Liver (tissue), 9 donors: ENCODE results near the gene ERBB4. TPM values are rescaled to one million over a fixed set of nuclear protein-coding genes. Genes with fewer than 3 reads are reported as not detected.

Experiments
- DNase-seq: peaks from one replicate; pipeline ENCODE4 v3.0.0-alpha.2; 2017; ENCODE audit warnings: low spot score
- H3K27ac ChIP-seq, 2 donors: one replicate each; pipeline ENCODE4 v1.7.0; 2013; ENCODE audit warnings: inconsistent platforms in 2 of 2, low read length in 2 of 2, control low read depth in 1 of 2, low read depth in 1 of 2, mild to moderate bottlenecking in 1 of 2
- H3K27me3 ChIP-seq, 4 donors: one replicate each; pipeline versions ENCODE4 v1.6.1 to v1.7.0; 2013; ENCODE audit warnings: low read length in 3 of 4, inconsistent platforms in 1 of 4, mild to moderate bottlenecking in 1 of 4, moderate library complexity in 1 of 4; ENCODE audit not compliant: control insufficient read depth in 4 of 4, insufficient read depth in 4 of 4
- H3K36me3 ChIP-seq, 4 donors: one replicate each; pipeline versions ENCODE4 v1.6.1 to v1.7.0; 2013; ENCODE audit warnings: low read length in 3 of 4, mild to moderate bottlenecking in 3 of 4, low read depth in 1 of 4, moderate library complexity in 1 of 4; ENCODE audit not compliant: control insufficient read depth in 4 of 4, insufficient read depth in 3 of 4
- H3K4me1 ChIP-seq, 4 donors: one replicate each; pipeline versions ENCODE4 v1.6.1 to v1.7.0; 2013; ENCODE audit warnings: low read length in 3 of 4, mild to moderate bottlenecking in 3 of 4, moderate library complexity in 1 of 4; ENCODE audit not compliant: control insufficient read depth in 4 of 4, insufficient read depth in 4 of 4
- H3K4me3 ChIP-seq, 3 donors: one replicate each; pipeline versions ENCODE4 v1.6.1 to v1.7.0; 2013; ENCODE audit warnings: low read length in 3 of 3, control low read depth in 1 of 3, low read depth in 1 of 3, mild to moderate bottlenecking in 1 of 3
- H3K9ac ChIP-seq, 2 donors: one replicate each; pipeline ENCODE4 v1.7.0; 2013; ENCODE audit warnings: low read length in 2 of 2, mild to moderate bottlenecking in 2 of 2, moderate library complexity in 2 of 2, control low read depth in 1 of 2, low read depth in 1 of 2
- H3K9me3 ChIP-seq, 4 donors: one replicate each; pipeline versions ENCODE4 v1.6.1 to v1.7.0; 2013; ENCODE audit warnings: low read length in 3 of 4; ENCODE audit not compliant: control insufficient read depth in 4 of 4
- EGR1 ChIP-seq, 2 donors: IDR thresholded peaks; 2 replicates each; pipeline ENCODE4 v1.6.1; 2016 to 2018; ENCODE audit warnings: antibody characterized with exemption in 2 of 2, low read depth in 2 of 2
- FOXA1 ChIP-seq: IDR thresholded peaks from 2 replicates; pipeline ENCODE4 v1.6.1; 2016; ENCODE audit warnings: antibody characterized with exemption
- FOXA2 ChIP-seq: IDR thresholded peaks from 2 replicates; pipeline ENCODE4 v1.6.1; 2016; ENCODE audit warnings: antibody characterized with exemption
- GABPA ChIP-seq, 2 donors: IDR thresholded peaks in 1 of 2; conservative IDR thresholded peaks in 1 of 2; 2 replicates each; pipeline ENCODE4 v1.6.1; 2016; ENCODE audit warnings: antibody characterized with exemption in 2 of 2, mild to moderate bottlenecking in 1 of 2, moderate library complexity in 1 of 2
- HNF4A ChIP-seq, 2 donors: conservative IDR thresholded peaks; 2 replicates each; pipeline ENCODE4 v1.6.1; 2016; ENCODE audit warnings: antibody characterized with exemption in 2 of 2, mild to moderate bottlenecking in 2 of 2
- HNF4G ChIP-seq: IDR thresholded peaks from 2 replicates; pipeline ENCODE4 v1.6.1; 2016; ENCODE audit warnings: antibody characterized with exemption
- JUND ChIP-seq, 2 donors: IDR thresholded peaks; 2 replicates each; pipeline ENCODE4 v1.6.1; 2016; ENCODE audit warnings: antibody characterized with exemption in 2 of 2
- NR2F2 ChIP-seq: IDR thresholded peaks from 2 replicates; pipeline ENCODE4 v1.6.1; 2016; ENCODE audit warnings: antibody characterized with exemption
- RAD21 ChIP-seq, 2 donors: IDR thresholded peaks; 2 replicates each; pipeline ENCODE4 v1.6.1; 2016; ENCODE audit warnings: antibody characterized with exemption in 2 of 2, mild to moderate bottlenecking in 2 of 2
- RXRA ChIP-seq, 2 donors: IDR thresholded peaks; 2 replicates each; pipeline ENCODE4 v1.6.1; 2017 to 2018; ENCODE audit warnings: antibody characterized with exemption in 2 of 2, mild to moderate bottlenecking in 1 of 2
- SP1 ChIP-seq: IDR thresholded peaks from 2 replicates; pipeline ENCODE4 v1.6.1; 2018; ENCODE audit warnings: antibody characterized with exemption, mild to moderate bottlenecking
- TAF1 ChIP-seq: conservative IDR thresholded peaks from 2 replicates; pipeline ENCODE4 v1.6.1; 2016; ENCODE audit warnings: antibody characterized with exemption, mild to moderate bottlenecking
- YY1 ChIP-seq: IDR thresholded peaks from 2 replicates; pipeline ENCODE4 v1.6.1; 2016; ENCODE audit warnings: antibody characterized with exemption, mild to moderate bottlenecking
- WGBS: extraction: QIAGEN DNeasy Blood & Tissue Kit; methylation state at CpG from one replicate; pipeline ENCODE4 v1.1.7; 2013; 5-methylcytosine and 5-hydroxymethylcytosine counted together
- polyA plus RNA-seq, 2 donors: library from polyadenylated mRNA; stranded (reverse) in 1 of 2; unstranded in 1 of 2; fragments of 200-250 nt in 1 of 2; fragments of >200 nt in 1 of 2; fragmentation: Nextera tagmentation in 1 of 2; extraction: Ambion mirVana in 1 of 2; gene quantifications; one replicate each; pipeline versions ENCODE4 v1.2.1 to v1.2.3, GENCODE V29; 2013 to 2015
- total RNA-seq, 2 donors: library from RNA; depleted of rRNA; stranded (reverse); fragments of >200 nt; gene quantifications; one replicate each; pipeline ENCODE4 v1.2.3, GENCODE V29; 2014
- TF ChIP-seq, protein P1 (sequence below): fragments of 150-350 bp; IDR thresholded peaks from 2 replicates; pipeline ENCODE4 v1.5.1; 2017; ENCODE audit warnings: improper control_type of control experiment, low read depth, low read length; ENCODE audit not compliant: missing input control
- TF ChIP-seq, protein P2 (sequence below): IDR thresholded peaks from 2 replicates; pipeline ENCODE4 v1.6.1; 2016; ENCODE audit warnings: antibody characterized with exemption, mild to moderate bottlenecking
- TF ChIP-seq, protein P3 (sequence below): IDR thresholded peaks from 2 replicates; pipeline ENCODE4 v1.6.1; 2016; ENCODE audit warnings: antibody characterized with exemption
- TF ChIP-seq, protein P4 (sequence below): IDR thresholded peaks from 2 replicates; pipeline ENCODE4 v1.6.1; 2016; ENCODE audit warnings: antibody characterized with exemption
- donor health status: healthy.
- donor health status: healthy.
- donor health status: healthy.
- donor health status: healthy.
- donor health status: healthy.

ERBB4 gene
- total and polyA plus RNA-seq, 4 donors, result 0.03 to 0.42 TPM; not detected in 2

DNA sequence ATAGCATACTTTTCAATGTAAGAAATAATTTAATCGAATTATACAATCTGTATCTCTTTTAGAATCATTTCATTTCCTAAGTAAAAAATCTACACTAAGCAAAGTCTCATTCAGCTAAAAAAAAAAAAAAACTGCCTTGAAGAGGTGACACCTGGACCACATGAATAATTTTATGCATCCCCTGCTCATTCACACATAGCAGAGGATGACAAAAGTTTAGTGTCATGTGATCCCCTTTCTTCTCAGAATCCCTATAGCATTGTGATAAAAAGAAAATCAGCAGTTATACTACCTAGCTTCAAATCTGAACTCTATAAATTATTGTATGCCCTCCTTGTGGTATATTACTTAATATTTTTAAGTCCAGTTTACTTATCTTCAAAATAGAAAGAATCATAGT lies 603.8 kb downstream of the ERBB4 start:
- WGBS, result 51% methylated on average over 1 of the region's 1 CpG
- H3K4me3 ChIP-seq, result no peak overlapping the region

DNA sequence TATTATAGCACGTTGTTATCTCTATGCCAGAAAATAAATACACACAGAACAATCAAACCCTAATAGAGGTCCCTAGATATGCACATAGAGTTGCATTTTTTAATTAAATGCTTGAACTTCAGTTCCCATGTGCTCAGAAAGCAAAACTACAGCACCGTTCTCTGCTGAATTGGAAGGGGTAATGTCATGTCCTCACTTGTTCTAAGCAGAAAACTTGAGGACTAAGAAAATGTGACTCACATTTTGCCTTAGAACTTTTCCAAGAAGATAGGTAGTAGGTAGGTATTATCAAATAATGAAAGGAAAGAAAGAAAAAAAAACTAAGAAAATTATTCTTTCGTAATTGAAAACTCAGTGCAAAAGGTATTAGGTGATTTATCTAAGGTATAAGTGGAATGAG lies 607.3 kb downstream of the ERBB4 start:
- 41% methylated on average over 3 of the region's 3 CpGs for WGBS
- Histone ChIP-seq H3K9me3 (no peaks in the 10 kb centered on the region), H3K4me1 (peaks cover 0 to 1% (median 0%) of the 10 kb centered on the region in 4 donors), H3K36me3 (no peaks in the 10 kb centered on the region), H3K4me3 (no peak overlapping the region), H3K9ac (no peak overlapping the region), H3K27me3 (no peaks in the 10 kb centered on the region), H3K27ac (no peak overlapping the region)
- TF ChIP-seq FOXA1 (no peak), RXRA (IDR thresholded peaks at IDR 0.05) (no peak), FOXA2 (no peak), HNF4A (conservative IDR thresholded peaks at IDR 0.05) (no peak), TAF1 (no peak), HNF4G (no peak), SP1 (no peak), JUND (IDR thresholded peaks at IDR 0.05) (no peak)
- TF ChIP-seq, protein P1, sequence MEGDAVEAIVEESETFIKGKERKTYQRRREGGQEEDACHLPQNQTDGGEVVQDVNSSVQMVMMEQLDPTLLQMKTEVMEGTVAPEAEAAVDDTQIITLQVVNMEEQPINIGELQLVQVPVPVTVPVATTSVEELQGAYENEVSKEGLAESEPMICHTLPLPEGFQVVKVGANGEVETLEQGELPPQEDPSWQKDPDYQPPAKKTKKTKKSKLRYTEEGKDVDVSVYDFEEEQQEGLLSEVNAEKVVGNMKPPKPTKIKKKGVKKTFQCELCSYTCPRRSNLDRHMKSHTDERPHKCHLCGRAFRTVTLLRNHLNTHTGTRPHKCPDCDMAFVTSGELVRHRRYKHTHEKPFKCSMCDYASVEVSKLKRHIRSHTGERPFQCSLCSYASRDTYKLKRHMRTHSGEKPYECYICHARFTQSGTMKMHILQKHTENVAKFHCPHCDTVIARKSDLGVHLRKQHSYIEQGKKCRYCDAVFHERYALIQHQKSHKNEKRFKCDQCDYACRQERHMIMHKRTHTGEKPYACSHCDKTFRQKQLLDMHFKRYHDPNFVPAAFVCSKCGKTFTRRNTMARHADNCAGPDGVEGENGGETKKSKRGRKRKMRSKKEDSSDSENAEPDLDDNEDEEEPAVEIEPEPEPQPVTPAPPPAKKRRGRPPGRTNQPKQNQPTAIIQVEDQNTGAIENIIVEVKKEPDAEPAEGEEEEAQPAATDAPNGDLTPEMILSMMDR, result no peak
- TF ChIP-seq, protein P2, sequence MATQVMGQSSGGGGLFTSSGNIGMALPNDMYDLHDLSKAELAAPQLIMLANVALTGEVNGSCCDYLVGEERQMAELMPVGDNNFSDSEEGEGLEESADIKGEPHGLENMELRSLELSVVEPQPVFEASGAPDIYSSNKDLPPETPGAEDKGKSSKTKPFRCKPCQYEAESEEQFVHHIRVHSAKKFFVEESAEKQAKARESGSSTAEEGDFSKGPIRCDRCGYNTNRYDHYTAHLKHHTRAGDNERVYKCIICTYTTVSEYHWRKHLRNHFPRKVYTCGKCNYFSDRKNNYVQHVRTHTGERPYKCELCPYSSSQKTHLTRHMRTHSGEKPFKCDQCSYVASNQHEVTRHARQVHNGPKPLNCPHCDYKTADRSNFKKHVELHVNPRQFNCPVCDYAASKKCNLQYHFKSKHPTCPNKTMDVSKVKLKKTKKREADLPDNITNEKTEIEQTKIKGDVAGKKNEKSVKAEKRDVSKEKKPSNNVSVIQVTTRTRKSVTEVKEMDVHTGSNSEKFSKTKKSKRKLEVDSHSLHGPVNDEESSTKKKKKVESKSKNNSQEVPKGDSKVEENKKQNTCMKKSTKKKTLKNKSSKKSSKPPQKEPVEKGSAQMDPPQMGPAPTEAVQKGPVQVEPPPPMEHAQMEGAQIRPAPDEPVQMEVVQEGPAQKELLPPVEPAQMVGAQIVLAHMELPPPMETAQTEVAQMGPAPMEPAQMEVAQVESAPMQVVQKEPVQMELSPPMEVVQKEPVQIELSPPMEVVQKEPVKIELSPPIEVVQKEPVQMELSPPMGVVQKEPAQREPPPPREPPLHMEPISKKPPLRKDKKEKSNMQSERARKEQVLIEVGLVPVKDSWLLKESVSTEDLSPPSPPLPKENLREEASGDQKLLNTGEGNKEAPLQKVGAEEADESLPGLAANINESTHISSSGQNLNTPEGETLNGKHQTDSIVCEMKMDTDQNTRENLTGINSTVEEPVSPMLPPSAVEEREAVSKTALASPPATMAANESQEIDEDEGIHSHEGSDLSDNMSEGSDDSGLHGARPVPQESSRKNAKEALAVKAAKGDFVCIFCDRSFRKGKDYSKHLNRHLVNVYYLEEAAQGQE, result no peak
- TF ChIP-seq, protein P3, sequence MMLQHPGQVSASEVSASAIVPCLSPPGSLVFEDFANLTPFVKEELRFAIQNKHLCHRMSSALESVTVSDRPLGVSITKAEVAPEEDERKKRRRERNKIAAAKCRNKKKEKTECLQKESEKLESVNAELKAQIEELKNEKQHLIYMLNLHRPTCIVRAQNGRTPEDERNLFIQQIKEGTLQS, result no peak
- TF ChIP-seq, protein P4, sequence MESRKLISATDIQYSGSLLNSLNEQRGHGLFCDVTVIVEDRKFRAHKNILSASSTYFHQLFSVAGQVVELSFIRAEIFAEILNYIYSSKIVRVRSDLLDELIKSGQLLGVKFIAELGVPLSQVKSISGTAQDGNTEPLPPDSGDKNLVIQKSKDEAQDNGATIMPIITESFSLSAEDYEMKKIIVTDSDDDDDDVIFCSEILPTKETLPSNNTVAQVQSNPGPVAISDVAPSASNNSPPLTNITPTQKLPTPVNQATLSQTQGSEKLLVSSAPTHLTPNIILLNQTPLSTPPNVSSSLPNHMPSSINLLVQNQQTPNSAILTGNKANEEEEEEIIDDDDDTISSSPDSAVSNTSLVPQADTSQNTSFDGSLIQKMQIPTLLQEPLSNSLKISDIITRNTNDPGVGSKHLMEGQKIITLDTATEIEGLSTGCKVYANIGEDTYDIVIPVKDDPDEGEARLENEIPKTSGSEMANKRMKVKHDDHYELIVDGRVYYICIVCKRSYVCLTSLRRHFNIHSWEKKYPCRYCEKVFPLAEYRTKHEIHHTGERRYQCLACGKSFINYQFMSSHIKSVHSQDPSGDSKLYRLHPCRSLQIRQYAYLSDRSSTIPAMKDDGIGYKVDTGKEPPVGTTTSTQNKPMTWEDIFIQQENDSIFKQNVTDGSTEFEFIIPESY, result no peak
- DNase-seq, result no peak

More for the DNA sequence above, 603.8 kb downstream of the ERBB4 start:
- Histone ChIP-seq H3K4me1 (no peaks in the 10 kb centered on the region), H3K9ac (no peak overlapping the region), H3K36me3 (no peaks in the 10 kb centered on the region), H3K9me3 (no peaks in the 10 kb centered on the region), H3K27ac (no peak overlapping the region), H3K27me3 (no peaks in the 10 kb centered on the region)
- no peak for DNase-seq
- no peak for TF ChIP-seq YY1
- TF ChIP-seq SP1, result no peak
- no peak for TF ChIP-seq RAD21 (IDR thresholded peaks at IDR 0.05)
- TF ChIP-seq FOXA1, result no peak
- TF ChIP-seq, protein P3, result no peak
- no peak for TF ChIP-seq HNF4G
- TF ChIP-seq NR2F2, result no peak
- TF ChIP-seq, protein P1, result no peak
- TF ChIP-seq JUND (IDR thresholded peaks at IDR 0.05), result no peak
- TF ChIP-seq EGR1 (IDR thresholded peaks at IDR 0.05; ENCODE audit: low read depth in 2 of 2), result no peak
- TF ChIP-seq FOXA2, result no peak
- no peak for TF ChIP-seq TAF1
- no peak for TF ChIP-seq GABPA (IDR thresholded peaks at IDR 0.05 in 1 of 2, conservative IDR thresholded peaks at IDR 0.05 in 1 of 2)
